GM12872 (cell line): Measurements from ENCODE around the gene LRP6.

Experiments used
- TF ChIP-seq, protein P1 (sequence below): IDR thresholded peaks from 3 replicates; pipeline ENCODE4 v1.5.1; 2011; ENCODE audit warnings: low read depth, mild to moderate bottlenecking, low read length, moderate library complexity; ENCODE audit not compliant: insufficient read depth

LRP6 gene

DNA sequence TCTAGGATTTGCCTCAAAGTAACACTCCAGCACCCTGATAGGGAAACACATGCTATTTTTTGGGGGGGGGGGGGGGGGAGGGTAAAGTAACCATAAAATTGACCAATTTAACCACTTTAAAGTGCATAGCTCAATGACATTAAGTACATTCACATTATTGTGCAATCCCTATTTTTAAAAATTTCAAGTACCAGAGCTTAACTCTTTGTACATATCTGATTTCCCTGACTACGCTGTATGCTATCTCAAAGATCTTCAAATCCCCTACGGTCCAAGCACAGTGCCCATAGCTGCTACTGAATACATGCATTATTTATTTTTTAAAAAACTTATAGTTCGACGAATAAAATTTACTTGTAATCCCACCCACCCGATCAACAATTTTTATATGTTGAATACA is 133.1 kb downstream of the LRP6 start:
- TF ChIP-seq, protein P1, sequence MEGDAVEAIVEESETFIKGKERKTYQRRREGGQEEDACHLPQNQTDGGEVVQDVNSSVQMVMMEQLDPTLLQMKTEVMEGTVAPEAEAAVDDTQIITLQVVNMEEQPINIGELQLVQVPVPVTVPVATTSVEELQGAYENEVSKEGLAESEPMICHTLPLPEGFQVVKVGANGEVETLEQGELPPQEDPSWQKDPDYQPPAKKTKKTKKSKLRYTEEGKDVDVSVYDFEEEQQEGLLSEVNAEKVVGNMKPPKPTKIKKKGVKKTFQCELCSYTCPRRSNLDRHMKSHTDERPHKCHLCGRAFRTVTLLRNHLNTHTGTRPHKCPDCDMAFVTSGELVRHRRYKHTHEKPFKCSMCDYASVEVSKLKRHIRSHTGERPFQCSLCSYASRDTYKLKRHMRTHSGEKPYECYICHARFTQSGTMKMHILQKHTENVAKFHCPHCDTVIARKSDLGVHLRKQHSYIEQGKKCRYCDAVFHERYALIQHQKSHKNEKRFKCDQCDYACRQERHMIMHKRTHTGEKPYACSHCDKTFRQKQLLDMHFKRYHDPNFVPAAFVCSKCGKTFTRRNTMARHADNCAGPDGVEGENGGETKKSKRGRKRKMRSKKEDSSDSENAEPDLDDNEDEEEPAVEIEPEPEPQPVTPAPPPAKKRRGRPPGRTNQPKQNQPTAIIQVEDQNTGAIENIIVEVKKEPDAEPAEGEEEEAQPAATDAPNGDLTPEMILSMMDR, result no peak

DNA sequence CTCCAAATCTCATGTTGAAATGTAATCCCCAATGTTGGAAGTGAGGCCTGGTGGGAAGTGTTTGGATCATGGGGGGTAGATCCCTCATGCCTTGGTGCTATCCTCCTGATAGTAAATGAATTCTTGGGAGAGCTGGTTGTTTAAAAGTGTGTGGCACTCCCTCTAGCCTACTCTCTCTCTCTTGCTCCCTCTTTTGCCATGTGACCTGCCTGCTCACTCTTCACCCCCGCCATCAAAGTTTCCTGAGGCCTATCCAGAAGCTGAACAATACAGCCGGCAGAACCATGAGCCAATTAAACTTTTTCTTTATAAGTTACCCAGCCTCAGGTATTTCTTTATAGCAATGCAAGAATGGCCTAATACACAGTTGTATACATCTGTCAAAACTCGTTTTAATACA is 133.6 kb downstream of the LRP6 start:
- TF ChIP-seq, protein P1, result no peak

DNA sequence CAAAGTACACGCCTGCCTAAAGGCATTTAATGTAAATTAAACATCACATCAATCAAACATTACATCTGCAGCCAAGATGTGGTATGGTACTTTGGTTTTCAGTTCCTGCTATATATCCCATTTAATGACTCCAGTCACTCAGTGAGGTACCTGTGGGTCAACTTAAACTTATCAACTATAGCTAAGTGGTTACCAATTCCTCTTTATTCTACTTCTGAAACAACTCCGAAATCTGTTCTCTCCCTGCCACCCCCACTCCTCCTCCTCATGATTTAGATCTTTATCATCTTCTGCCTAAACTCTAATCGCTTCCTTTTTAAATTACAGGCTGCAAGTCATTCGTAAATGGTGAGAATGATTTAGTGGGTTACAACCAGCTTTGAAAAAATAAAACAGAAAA is 138.2 kb downstream of the LRP6 start:
- TF ChIP-seq, protein P1, result no peak

DNA sequence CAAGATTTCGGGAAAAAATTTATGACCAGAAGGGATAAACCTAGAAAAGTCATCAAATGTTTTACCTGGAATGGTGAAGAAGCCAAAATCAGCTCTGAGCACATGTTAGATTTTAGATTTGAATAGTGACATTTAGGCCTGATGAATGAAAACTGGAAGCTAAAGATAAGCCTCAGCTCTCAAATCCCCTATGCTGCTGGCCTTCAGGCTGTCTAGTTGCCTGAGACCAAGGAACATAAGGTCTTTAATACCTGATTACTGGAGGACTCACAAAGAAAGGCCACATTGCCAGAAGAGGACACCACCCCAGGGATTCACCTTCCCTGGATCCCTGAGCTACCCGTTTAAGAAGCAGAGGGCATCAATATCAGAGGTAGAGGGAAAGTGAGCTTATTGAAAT is 139.5 kb downstream of the LRP6 start:
- TF ChIP-seq, protein P1, result no peak

DNA sequence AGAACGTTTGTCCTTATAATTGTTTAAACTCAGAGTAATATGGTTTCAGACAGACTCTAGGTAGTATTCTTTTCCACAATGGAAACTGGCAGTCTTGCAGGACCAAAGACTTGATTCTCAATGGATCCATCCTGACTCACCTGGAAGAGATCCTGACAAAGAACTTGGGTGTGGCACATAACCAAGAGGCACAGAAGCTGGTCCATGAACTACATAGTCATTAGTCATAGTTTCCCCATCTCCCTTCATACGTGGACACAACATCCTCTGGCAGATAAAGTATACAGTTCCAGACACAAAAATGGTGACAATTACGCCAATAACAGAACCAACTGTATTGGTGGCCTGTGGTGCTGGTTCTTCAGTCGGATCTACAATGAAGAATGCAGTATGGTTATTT is 140.3 kb downstream of the LRP6 start:
- TF ChIP-seq, protein P1, result no peak

DNA sequence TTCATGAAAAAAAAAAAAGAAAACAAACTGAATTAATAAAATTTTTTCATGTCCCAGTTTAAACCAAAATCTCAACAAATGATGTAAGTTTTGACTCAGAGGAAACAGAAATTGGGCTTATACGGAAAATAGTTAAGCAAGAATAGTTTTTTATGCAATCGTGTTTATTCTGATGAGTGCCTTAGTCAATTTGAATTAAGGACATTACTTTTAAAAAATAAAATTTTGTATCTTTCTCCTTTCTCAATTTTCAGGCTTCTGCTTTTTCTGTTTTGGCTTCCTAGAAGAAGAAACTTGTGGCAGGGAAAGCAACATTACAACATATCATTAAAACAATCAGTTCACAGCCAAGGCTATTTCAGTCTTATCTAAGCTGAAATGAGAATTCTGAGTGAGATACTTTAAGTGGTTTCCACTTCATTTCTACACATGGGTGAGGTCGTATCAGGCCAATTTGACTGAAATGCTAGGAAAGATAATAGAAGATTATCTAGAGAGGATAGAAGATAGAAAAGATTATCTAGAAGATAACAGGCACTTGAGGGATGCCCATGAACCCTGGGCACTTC is 143.7 kb downstream of the LRP6 start:
- TF ChIP-seq, protein P1, result no peak

- TF ChIP-seq, protein P1, result no peak
These were observed 145.8 kb downstream of the LRP6 start for GRCh38 chr12:12121061-12121460.
